Vagina (tissue), 2 donors: ENCODE data around the gene CDK14. TPM values are rescaled to one million over a fixed set of nuclear protein-coding genes. Genes with fewer than 3 reads are reported as not detected.

Experiments
- DNase-seq, 2 donors: peaks; one replicate each; pipeline ENCODE4 v3.0.0-alpha.2; 2017; ENCODE audit errors: extremely low spot score in 2 of 2
- H3K27ac ChIP-seq: fragments of 200-600 bp; sonication (generic); one replicate; pipeline ENCODE4 v1.5.1; 2019
- H3K27me3 ChIP-seq: fragments of 200-600 bp; sonication (generic); one replicate; pipeline ENCODE4 v1.5.1; 2019
- H3K36me3 ChIP-seq, 2 donors: fragments of 200-600 bp; sonication (generic); one replicate each; pipeline ENCODE4 v1.5.1; 2017 to 2019
- H3K4me1 ChIP-seq: fragments of 200-600 bp; sonication (generic); one replicate; pipeline ENCODE4 v1.5.1; 2019
- H3K4me3 ChIP-seq, 2 donors: fragments of 200-600 bp; sonication (generic); 1 replicate in 1 of 2; 2 replicates in 1 of 2; pipeline ENCODE4 v1.5.1; 2016 to 2019
- H3K9me3 ChIP-seq: fragments of 200-600 bp; sonication (generic); one replicate; pipeline ENCODE4 v1.5.1; 2019
- POLR2A ChIP-seq, 2 donors: fragments of 450-650 bp; IDR thresholded peaks; one replicate each; pipeline ENCODE4 v1.6.1; 2017; ENCODE audit warnings: antibody characterized with exemption in 2 of 2, mild to moderate bottlenecking in 2 of 2, moderate library complexity in 2 of 2
- POLR2AphosphoS5 ChIP-seq, 2 donors: sonication (generic); formaldehyde crosslinking; IDR thresholded peaks; one replicate each; pipeline ENCODE4 v1.9.0; 2017; ENCODE audit warnings: antibody characterized with exemption in 2 of 2, mild to moderate bottlenecking in 2 of 2, low read depth in 1 of 2; ENCODE audit not compliant: insufficient read depth in 1 of 2
- intact Hi-C: fragments of 100-400 bp; cut with DNase I; formaldehyde crosslinking; loops from one replicate; pipeline ENCODE4 v1.15.1; 2023
- total RNA-seq: library from RNA; depleted of rRNA; stranded (reverse); fragments of >200 nt; gene quantifications from one replicate; pipeline ENCODE4 v1.2.3, GENCODE V29; 2016
- TF ChIP-seq, protein P1 (sequence below), 3 experiments: fragments of 450-650 bp in 2 of 3; fragments of 200-600 bp in 1 of 3; sonication (generic) in 1 of 3; IDR thresholded peaks; one replicate each; pipeline ENCODE4 v1.5.1; 2017 to 2019; ENCODE audit warnings: antibody characterized with exemption in 3 of 3, mild to moderate bottlenecking in 2 of 3, moderate library complexity in 2 of 3

Gene CDK14
- total RNA-seq, 1 donor from 2014 or later, result 21.6 TPM

DNA sequence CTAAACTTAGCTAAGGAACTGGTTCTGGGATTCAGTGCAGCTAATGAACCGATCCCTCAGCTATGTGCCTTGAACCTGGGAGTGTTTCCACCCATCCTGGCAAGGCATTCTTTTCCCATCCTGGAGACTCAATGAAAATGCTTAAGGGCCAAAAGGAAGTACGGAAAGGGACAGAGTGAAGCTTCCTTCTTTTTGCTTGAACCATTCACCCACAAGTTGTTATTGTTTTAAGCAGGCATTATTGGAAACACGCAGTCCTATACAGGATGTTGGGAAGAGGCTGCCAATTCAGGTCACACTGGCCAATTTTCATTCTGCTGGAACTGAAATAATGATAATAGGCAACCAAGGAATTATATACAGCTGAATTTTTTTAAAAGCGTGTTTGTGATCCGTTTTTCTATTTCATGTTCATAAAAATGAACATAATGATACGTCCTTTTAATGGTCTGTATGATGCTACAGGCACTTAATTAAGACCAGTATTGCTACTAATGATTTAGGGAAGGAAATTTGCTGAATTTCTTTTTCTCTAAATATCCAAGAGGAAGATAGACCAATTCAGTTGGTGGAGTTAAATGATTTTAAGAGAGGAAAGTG, 610.3 kb downstream of the CDK14 start:
- intact Hi-C loops, result no loop called here
- no peaks in the 10 kb centered on the region for H3K27me3 ChIP-seq
- no peaks in the 10 kb centered on the region for H3K4me1 ChIP-seq
- no peaks in the 10 kb centered on the region for H3K36me3 ChIP-seq
- no peaks in the 10 kb centered on the region for H3K9me3 ChIP-seq
- H3K27ac ChIP-seq, result no peak overlapping the region
- no peak overlapping the region for H3K4me3 ChIP-seq
- no peak for DNase-seq
- TF ChIP-seq POLR2AphosphoS5 (IDR thresholded peaks at IDR 0.05; ENCODE audit: insufficient read depth in 1 of 2, low read depth in 1 of 2), result no peak
- TF ChIP-seq, protein P1, sequence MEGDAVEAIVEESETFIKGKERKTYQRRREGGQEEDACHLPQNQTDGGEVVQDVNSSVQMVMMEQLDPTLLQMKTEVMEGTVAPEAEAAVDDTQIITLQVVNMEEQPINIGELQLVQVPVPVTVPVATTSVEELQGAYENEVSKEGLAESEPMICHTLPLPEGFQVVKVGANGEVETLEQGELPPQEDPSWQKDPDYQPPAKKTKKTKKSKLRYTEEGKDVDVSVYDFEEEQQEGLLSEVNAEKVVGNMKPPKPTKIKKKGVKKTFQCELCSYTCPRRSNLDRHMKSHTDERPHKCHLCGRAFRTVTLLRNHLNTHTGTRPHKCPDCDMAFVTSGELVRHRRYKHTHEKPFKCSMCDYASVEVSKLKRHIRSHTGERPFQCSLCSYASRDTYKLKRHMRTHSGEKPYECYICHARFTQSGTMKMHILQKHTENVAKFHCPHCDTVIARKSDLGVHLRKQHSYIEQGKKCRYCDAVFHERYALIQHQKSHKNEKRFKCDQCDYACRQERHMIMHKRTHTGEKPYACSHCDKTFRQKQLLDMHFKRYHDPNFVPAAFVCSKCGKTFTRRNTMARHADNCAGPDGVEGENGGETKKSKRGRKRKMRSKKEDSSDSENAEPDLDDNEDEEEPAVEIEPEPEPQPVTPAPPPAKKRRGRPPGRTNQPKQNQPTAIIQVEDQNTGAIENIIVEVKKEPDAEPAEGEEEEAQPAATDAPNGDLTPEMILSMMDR (IDR thresholded peaks at IDR 0.05), result no peak
- no peak for TF ChIP-seq POLR2A (IDR thresholded peaks at IDR 0.05)

DNA sequence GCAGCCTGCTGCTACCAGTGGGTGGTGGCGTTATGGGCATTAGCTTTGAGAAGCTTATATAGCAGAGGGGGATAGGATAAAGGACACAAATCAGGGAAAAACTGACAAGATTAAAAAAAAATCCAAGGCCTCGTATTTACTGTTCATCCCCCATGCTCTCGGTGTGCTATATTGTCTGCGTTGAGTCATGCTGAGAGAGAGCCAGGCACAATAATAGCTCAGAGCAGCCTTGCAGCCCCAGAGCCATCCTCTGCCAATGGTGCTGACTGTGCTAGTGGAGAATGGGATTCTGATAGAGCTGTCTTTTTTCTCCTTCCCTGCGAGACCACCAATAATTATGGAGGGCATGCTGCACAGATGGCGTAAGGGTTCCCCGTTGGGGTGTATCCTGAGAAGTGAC, 616.5 kb downstream of the CDK14 start:
- Histone ChIP-seq H3K9me3 (no peaks in the 10 kb centered on the region), H3K27ac (no peak overlapping the region), H3K4me1 (no peaks in the 10 kb centered on the region), H3K36me3 (no peaks in the 10 kb centered on the region), H3K4me3 (no peak overlapping the region), H3K27me3 (no peaks in the 10 kb centered on the region)
- intact Hi-C loops, result no loop called here
- TF ChIP-seq POLR2AphosphoS5 (IDR thresholded peaks at IDR 0.05; ENCODE audit: insufficient read depth in 1 of 2, low read depth in 1 of 2), result no peak
- TF ChIP-seq, protein P1 (IDR thresholded peaks at IDR 0.05), result no peak
- no peak for TF ChIP-seq POLR2A (IDR thresholded peaks at IDR 0.05)
- no peak for DNase-seq

DNA sequence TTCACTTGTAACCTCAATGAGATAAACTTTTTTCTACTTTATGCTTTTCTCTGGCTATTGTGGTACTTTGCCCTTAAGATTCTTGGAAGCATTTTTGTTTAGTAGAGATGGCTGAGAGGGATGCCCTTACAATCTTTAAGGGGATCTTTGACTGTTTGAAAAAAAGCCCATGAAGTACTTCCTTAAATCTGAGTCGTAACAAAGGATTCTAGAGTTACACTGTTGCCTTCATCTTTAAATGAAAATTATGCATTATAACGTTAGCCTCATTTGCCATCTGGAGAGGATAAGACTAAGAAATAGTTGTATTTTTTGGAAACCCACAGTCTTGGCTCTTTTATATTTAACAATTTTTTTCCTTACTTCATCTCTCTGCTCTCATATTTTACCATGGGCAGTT, 630.3 kb downstream of the CDK14 start:
- H3K9me3 ChIP-seq, result no peaks in the 10 kb centered on the region
- no peaks in the 10 kb centered on the region for H3K27me3 ChIP-seq
- no peak overlapping the region for H3K27ac ChIP-seq
- intact Hi-C loops, result no loop called here
- no peaks in the 10 kb centered on the region for H3K4me1 ChIP-seq
- H3K36me3 ChIP-seq, result no peaks in the 10 kb centered on the region
- TF ChIP-seq, protein P1 (IDR thresholded peaks at IDR 0.05), result no peak
- TF ChIP-seq POLR2AphosphoS5 (IDR thresholded peaks at IDR 0.05; ENCODE audit: insufficient read depth in 1 of 2, low read depth in 1 of 2), result no peak
- no peak for TF ChIP-seq POLR2A (IDR thresholded peaks at IDR 0.05)
- no peak for DNase-seq
- H3K4me3 ChIP-seq, result no peak overlapping the region

DNA sequence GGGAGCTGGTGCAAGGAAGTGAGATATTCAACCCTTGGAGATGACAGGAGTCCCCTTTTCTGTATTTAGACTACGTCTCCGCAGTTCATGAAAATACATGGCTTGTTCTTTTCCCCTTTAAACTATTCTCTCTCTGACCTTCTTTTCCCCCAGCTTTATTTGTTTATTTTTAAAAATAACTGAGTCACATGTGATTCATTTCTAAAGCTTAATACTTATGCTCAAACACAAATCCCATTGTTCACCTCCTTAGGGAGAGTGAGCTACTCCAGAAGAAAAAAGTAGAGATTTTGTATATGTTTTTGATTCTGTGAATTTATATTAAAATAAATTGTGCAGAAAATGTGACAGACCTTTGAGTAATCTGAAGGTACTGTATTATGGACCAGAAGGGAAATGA, 632.2 kb downstream of the CDK14 start:
- H3K36me3 ChIP-seq, result no peaks in the 10 kb centered on the region
- H3K27ac ChIP-seq, result no peak overlapping the region
- H3K27me3 ChIP-seq, result no peaks in the 10 kb centered on the region
- H3K4me3 ChIP-seq, result no peak overlapping the region
- no peaks in the 10 kb centered on the region for H3K4me1 ChIP-seq
- TF ChIP-seq, protein P1 (IDR thresholded peaks at IDR 0.05), result no peak
- TF ChIP-seq POLR2AphosphoS5 (IDR thresholded peaks at IDR 0.05; ENCODE audit: insufficient read depth in 1 of 2, low read depth in 1 of 2), result no peak
- TF ChIP-seq POLR2A (IDR thresholded peaks at IDR 0.05), result no peak
- no peaks in the 10 kb centered on the region for H3K9me3 ChIP-seq
- intact Hi-C loops, result no loop called here
- DNase-seq, result no peak

DNA sequence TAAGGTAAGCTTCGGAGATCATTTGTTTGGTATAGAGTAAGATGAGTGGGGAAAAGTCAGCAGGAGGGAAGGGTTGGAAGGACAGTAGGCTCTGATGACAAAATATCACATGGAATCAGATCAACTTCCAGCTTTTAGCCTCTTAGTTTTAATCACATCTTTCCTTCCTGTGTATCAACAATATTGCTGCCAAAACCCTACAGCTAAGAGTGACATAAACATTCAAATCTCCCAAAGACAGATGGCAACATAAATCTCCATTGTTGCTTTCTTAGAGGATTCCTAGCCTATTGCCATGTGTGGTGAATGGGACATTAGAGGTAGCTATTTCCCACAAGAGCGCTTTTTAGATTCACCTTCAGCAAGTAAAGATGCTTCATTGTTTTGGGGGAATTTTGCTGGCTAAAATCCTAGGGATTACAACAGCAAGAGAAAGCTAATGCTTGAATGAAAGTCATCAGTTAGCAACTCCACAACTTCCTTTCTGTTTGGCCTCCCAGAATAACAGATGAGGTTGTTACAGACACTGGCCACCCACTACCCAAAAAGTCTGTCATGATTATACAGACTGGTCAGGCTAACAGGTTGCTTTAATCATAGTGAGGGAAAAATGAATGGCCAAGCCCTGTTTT, 632.9 kb downstream of the CDK14 start:
- no peak overlapping the region for H3K4me3 ChIP-seq
- intact Hi-C loops, result no loop called here
- TF ChIP-seq POLR2AphosphoS5 (IDR thresholded peaks at IDR 0.05; ENCODE audit: insufficient read depth in 1 of 2, low read depth in 1 of 2), result no peak
- TF ChIP-seq, protein P1 (IDR thresholded peaks at IDR 0.05), result no peak
- no peak for TF ChIP-seq POLR2A (IDR thresholded peaks at IDR 0.05)
- H3K4me1 ChIP-seq, result no peaks in the 10 kb centered on the region
- no peak for DNase-seq
- no peaks in the 10 kb centered on the region for H3K9me3 ChIP-seq
- no peak overlapping the region for H3K27ac ChIP-seq
- H3K27me3 ChIP-seq, result no peaks in the 10 kb centered on the region
- H3K36me3 ChIP-seq, result no peaks in the 10 kb centered on the region
